ENCODE results near the gene TVP23A. TPM values are rescaled to one million over a fixed set of nuclear protein-coding genes. Genes with fewer than 3 reads are reported as not detected.
A peak's percentile ranks its signal among the peaks of the same experiment; 100 is the strongest.
"Not testable (repeated sequence)": the region's sequence is repeated elsewhere in the genome, so short reads cannot be mapped to it uniquely, and the experiment has no call there.

TVP23A gene
- total RNA-seq, 6 experiments from 2014 or later = 0.06 to 0.22 (median 0.13) TPM; not detected in 1

GRCh38 chr16:10834130-10834529, 15.5 kb upstream of the TVP23A start:
- WGBS (ENCODE audit: insufficient coverage, low coverage, low lambda C conversion rate, missing lambda C conversion rate) = 37% methylated on average over 7 of the region's 10 CpGs
- Histone ChIP-seq H3K27me3 (no peaks in the 10 kb centered on the region), H3K9me3 (no peaks in the 10 kb centered on the region), H3K4me3 (no peak overlapping the region), H3K36me3 (no peaks in the 10 kb centered on the region), H3K4me1 (peaks cover 0 to 9% (median 4%) of the 10 kb centered on the region in 4 donors), H3K27ac (no peak overlapping the region)
- TF ChIP-seq POLR2A (IDR thresholded peaks at IDR 0.05) (no peak), CTCF (IDR thresholded peaks at IDR 0.05) (no peak)
- peak in 3 of 4 donors; percentile 37 to 61 (median 48) for ATAC-seq
- intact Hi-C loops (cut with DNase I) = no loop called here
- DNase-seq = peak in 1 of 3 donors; percentile 21

- TF ChIP-seq CTCF (IDR thresholded peaks at IDR 0.05) (no peak), POLR2A (IDR thresholded peaks at IDR 0.05) (no peak)
- Histone ChIP-seq H3K27ac (no peak overlapping the region), H3K4me3 (no peak overlapping the region), H3K36me3 (no peaks in the 10 kb centered on the region), H3K9me3 (no peaks in the 10 kb centered on the region), H3K4me1 (peaks cover 0 to 17% (median 8%) of the 10 kb centered on the region in 4 donors), H3K27me3 (no peaks in the 10 kb centered on the region)
- intact Hi-C loops (cut with DNase I) = no loop called here
- 55% methylated on average over 2 of the region's 5 CpGs for WGBS (ENCODE audit: insufficient coverage, low coverage, low lambda C conversion rate, missing lambda C conversion rate)
- no peak for ATAC-seq
- no peak for DNase-seq
Measured at GRCh38 chr16:10833271-10833670, 14.7 kb upstream of the TVP23A start.

GRCh38 chr16:10831894-10832886, 13.6 kb upstream of the TVP23A start:
- ATAC-seq (no peak), DNase-seq (no peak)
- Histone ChIP-seq H3K27me3 (no peaks in the 10 kb centered on the region), H3K4me3 (no peak overlapping the region), H3K4me1 (peaks cover 0 to 28% (median 15%) of the 10 kb centered on the region in 4 donors), H3K27ac (no peak overlapping the region), H3K36me3 (no peaks in the 10 kb centered on the region), H3K9me3 (no peaks in the 10 kb centered on the region)
- 71% methylated on average over 10 of the region's 10 CpGs for WGBS (ENCODE audit: insufficient coverage, low coverage, low lambda C conversion rate, missing lambda C conversion rate)
- TF ChIP-seq CTCF (IDR thresholded peaks at IDR 0.05) (no peak), POLR2A (IDR thresholded peaks at IDR 0.05) (no peak)
- intact Hi-C loops (cut with DNase I) = no loop called here

GRCh38 chr16:10830240-10830639, 11.6 kb upstream of the TVP23A start:
- H3K27ac ChIP-seq; DNase-seq; H3K4me3 ChIP-seq; intact Hi-C loops (cut with DNase I); H3K27me3 ChIP-seq; H3K9me3 ChIP-seq; H3K36me3 ChIP-seq; ATAC-seq: not testable (repeated sequence)
- H3K4me1 ChIP-seq = peaks cover 0 to 35% (median 18%) of the 10 kb centered on the region in 4 donors

- ATAC-seq; H3K36me3 ChIP-seq; H3K9me3 ChIP-seq; intact Hi-C loops (cut with DNase I); DNase-seq; H3K4me3 ChIP-seq; H3K27me3 ChIP-seq: not testable (repeated sequence)
- peak overlapping the region; percentile 41 to 80 (median 75) for H3K27ac ChIP-seq
- WGBS (ENCODE audit: insufficient coverage, low coverage, low lambda C conversion rate, missing lambda C conversion rate) = 31% methylated on average over 16 of the region's 18 CpGs
- peaks cover 0 to 39% (median 18%) of the 10 kb centered on the region in 4 donors for H3K4me1 ChIP-seq
Measured at GRCh38 chr16:10829390-10830098, 10.9 kb upstream of the TVP23A start.

All from right lobe of liver (tissue), 6 donors.